Stimulated activated CD8-positive, alpha-beta memory T cell treated with anti-CD3 and anti-CD28 coated beads, Interleukin-4, amount 100 ng/mL, for 1 hour (primary cell): ENCODE data around the gene NIN.
A peak's percentile ranks its signal among the peaks of the same experiment; 100 is the strongest.

Experiments used
- DNase-seq, 2 donors: peaks; one replicate each; pipeline ENCODE4 v3.0.0-alpha.2; 2020; ENCODE audit warnings: low read depth in 2 of 2, low spot score in 1 of 2

NIN gene

DNA sequence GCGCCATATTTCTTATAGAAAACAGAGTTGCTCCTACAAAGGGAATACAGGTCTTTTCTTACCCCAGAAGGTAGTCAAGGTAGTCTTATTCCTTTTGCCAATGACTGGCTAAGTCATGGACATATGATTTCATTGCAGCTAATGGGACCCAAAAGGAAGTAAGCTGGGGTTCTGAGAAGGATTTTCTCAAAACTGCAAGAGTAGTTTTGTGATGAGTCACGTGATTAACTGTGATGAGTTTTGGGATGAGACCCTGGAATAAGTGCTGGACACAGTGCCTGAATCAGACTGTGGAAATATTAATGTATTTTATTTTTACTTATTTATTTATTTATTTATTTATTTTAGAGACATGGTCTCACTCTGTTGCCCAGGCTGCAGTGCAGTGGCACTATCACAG, 13.4 kb upstream of the NIN start:
- no peak for DNase-seq

DNA sequence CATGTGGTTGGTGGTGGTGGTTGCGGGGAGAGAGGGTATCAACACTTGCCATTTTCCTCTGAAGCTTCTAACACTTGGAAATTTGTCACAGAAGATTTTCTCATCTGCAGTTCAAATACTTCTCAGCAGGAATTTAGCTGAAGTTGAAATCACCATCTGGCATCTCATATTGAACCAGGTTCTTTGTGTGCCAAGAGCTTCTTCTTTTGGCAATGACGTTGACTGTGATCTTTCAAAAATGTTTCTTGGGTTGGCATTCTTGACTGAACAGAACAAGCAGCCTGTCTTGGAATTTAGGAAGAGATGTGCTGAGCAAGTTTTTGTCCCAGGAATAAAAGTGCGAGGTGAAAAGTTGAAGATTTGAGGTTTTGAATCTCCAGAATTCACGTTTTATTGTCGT, 8.7 kb upstream of the NIN start:
- DNase-seq, result no peak

DNA sequence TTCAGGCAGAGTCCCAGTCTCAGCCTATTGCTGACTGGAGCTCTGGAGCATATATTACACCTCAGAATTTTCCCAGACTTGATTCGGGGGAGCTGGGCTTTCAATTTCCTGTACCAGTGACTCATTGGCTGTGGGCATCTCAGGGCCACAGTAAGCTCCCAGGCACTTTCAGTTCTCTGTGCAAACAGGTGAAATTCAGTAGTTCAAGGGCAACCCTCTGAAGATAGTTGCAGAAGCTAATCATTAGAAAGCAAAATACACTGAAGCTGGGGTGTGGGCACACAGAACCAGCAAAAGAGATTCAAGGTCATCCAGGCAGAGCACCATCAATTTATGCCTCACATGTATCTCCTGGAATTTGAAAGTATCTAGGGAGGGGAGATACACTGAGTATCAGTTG, 8.1 kb upstream of the NIN start:
- no peak for DNase-seq

DNA sequence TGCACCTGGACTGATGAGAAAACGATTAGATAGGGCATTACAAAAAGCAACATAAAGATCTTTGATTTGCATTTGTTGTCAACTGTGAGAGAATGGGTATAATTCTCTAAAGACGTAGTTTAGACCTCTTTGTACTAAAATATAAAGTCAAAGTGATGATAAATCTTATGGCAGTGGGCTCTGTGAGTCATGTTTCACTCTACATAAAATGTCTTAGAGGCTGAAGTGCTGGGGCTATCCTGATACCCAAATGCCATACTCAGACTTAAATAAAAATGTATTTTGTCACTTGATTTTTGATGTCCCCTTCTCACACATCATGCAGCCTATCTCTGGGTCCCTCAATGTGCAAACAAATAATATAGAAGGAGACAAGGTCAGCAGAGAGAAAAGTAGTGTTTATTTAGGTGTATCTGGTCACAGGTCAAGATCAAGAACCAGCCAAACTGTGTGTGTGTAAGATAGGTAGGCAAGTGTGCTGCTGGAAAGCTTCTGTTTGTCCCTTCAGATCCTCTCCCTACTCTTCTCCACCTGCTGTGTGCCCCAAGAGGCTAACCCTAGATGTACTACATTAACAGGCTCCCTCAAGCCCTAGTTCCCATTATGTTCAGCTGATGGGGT, 7.0 kb upstream of the NIN start:
- no peak for DNase-seq

DNA sequence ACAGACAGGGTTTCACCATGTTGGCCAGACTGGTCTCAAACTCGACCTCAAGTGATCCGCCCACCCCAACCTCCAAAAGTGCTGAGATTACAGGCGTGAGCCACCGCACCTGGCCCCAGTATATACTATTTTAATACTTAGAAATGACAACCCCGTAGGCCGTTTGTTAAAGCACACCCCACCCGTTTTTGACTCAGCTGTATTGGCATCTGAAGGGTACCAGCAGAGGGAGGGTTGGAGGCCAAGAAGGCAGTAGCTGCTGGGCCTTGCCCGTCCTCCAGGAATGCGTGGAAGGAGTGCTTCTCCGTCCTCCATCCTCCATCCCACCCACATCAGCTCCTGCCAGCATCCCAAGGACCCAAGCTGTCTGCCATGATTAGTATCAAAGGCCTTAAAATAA, 6.3 kb upstream of the NIN start:
- no peak for DNase-seq

DNA sequence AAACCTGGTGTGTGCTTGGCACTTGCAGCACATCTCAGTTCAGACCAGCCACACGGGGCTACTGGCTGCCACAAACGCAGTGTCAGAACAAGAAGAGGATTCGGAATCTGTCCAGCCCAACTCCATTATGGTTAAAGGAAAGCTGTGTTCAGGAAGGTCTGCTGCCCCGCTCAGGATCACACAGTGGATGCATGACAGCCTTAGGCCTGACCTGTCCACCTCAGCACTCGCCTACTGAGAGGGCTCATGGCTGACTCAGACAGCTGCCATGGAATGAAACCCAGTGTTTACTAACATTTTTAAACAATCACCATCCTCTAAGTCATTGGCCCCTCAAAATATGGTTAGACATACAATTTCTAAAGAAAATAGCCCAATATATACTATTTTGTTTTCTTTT, 5.6 kb upstream of the NIN start:
- DNase-seq, result no peak

DNA sequence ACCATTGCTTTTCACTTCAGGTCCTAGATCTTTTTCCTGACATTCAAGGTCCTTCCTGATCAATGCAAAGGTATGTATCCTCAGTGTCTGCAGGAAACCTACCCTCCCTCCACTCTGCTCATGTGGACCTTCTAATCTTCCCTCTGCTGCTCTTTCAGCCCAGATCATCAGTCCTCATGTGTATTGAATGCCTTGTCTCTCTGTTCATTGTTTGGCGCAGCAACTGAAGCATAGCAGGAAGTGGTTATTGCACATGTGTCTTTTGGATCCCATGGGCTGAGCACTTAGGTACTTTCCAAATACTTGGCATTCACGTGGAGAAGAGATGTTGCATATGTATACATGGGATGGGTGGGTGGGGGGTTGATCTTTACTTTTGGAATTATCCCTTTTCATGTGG, 4.3 kb upstream of the NIN start:
- no peak for DNase-seq

DNA sequence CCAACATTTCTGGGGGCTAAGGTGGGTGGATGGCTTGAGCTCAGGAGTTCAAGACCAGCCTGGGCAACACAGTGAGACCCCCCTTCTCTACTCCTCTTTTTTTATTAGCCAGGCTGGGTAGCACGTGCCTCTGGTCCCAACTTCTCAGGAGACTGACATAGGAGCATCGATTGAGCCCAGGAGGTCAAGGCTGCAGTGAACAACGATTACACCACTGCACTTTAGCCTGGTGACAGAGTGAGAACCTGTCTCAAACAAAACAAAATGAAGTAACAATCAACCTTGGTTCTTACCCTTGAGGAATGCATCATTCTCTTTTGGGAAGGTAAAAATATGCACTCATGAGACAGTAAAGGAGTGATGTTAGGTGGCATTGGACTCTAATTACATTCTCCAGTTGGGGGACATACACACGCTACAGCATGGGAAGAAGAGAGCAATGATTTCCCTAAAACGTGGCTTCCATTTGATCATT, 3.9 kb upstream of the NIN start:
- DNase-seq, result no peak

DNA sequence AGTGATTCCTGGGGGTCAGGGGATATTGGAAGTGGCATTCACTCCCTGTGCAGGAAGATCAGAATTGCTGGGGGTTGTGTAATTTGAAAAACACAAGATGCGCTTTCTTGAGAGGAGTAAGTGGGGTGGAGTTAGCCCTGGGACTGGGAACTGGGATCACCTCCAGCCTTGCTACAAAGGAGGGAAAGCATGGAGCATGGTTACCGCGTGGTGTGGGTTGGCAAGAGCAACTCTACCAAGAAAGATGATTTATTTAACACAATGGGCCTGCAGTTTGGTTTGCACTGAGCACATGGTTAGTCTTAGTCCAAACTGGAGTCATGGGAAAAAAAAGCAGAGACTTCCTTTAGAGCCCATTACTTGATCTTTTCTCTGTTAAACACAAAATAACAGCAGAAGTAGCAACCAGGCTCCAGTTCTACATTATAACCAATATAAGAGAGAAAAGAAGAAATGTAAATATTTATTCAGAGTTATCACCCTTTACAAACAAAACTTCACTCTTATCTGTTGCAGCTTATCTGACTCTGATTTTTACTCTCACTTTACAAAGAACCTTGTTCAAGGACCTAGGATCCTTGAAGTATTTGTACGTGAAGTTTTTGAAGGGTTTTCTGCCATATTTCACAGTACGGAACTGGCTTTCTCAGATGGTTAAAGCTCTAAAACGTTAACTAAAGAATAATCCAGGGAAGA, 2.1 kb upstream of the NIN start:
- no peak for DNase-seq

DNA sequence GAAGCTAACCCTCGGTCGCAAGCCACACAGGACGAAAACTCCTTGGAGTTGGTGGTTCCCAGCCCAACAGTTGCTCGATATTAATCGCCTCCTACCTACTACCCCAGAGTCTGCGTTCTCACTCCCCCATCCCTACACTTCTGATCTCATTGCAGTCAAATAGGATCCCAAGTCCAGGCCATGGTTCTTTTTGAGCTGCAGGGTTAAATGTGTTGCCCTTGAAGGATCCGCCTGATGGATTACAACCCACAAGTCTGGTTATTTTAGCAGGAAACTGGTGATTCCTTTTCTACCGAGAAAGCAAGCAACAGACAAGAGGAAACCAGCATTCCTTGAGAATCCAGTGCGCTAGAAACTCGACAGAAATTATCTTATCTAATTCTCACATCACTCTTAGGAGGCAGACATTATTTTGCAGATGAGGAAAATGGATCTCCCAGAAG, 785 bp upstream of the NIN start:
- no peak for DNase-seq

DNA sequence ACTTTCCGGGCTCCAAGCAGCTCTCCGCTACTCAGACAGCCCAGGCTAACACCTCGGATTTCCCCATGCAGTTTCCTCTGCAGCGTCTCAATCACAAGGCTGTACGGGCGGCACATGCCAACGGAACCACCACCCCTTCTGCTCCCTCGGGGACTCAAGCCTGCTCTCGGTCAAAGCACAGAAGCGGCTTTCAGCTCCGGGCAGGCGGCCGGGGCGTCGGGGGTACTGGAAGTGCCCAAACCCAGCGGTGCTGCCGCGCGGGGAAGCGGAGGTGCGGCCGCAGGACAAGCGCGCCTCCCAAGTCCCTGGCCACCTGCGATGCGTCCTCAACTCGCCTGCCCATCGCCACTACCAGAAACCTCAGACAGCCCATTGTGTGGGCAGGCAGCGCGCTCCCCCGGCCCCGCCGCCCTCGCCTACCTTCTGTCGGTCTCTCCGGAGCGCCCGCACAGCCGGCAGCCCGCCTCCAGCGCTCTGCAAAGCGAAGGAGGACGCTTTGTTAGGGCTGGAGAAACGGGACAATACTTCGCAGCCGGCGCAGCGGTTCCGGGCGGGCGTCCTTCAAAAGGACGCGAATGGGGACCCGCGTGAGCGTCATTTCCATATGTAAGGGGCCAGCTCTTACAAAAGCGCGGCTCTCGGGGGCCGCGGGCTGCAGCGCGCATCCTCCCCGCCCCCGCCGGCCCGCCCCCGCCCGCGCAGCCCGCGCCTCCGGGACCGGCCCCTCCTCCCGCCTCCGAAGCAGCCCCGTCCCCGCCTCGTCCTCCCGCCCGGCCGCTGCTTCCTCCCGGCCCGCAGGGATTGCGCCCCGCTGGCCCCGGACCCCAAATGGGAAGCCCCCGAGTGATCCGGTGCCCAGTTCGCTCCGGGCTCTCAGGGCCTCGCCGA, 674 bp downstream of the NIN start:
- peak; percentile 32 to 37 for DNase-seq

DNA sequence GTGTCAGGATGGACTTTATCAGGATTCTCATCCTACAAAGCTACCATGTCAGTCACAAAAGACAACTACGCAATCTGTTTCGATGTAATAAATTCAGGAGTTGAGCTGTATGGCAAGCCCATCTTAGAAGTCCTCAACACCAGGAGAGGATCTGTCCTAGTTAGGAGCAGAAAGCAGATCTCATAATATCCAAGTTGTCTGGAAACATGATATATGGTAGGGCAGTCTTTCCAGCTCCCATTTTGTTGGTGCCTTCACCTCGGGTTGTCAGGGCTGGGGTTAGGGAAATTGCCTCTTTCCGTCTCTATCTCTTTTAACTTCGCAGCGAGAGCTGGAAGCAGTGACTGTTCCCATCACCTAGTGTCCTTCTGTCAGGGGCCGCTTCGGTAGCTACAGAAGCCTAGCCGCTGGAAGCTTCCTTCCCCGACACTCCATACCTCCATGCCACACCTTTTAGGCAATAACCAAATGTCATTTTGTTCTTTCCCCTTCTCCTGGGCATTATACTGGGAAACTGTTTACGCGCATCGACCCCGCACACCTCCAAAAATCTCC, 1.4 kb downstream of the NIN start:
- DNase-seq, result no peak

DNA sequence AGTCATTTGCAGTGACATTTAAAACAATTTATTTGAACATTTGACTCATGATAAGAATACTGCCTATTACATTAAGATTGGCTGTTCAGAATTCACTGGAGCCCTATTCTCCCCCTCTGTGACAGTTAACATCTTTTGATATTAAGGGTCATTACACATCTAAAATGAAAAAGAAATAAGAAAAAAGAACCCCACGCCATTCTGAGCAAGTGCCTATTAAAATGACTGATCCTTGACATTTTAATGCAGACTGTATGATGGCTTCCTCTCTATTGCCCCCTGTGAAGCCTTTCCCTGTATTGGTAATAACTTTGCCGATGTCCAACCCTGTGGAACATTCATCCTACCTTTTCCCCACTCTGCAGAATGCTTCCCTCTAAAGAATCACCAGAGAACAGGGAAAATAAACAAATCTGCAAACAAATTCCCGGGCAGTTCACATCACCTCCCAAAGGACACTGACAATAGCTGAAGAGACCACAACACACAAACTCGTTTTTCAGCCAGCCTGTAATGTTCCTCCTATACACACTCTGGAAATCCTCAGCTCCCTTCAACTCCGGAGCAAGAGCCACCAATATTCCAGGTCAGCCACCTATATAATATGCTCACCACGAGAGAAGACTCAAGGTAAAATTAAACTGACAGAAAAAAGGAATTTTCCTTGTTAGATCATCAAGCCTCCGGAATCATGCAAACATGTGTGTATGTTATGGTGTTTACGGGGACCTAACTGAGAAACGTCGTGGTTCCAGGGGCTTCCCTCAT, 2.1 kb downstream of the NIN start:
- DNase-seq, result no peak

DNA sequence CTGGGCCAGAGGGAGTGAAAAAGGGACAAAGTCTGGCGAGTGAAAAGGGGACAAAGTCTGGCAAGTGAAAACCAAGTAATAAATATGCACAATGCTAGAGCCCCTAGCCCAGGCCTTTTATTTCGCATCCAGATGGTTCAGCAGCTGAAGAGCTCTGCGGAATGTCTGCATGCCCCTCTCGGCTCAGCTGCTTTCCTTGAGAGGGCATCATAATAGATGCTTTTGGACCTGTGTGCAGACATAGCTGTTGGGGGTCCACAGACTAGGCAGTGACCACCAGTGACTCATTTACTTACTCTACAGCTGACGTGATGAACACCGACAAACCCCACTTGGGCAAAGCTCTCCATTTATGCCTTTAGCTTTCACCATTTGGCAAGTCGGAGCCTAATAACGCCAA, 4.3 kb downstream of the NIN start:
- no peak for DNase-seq

DNA sequence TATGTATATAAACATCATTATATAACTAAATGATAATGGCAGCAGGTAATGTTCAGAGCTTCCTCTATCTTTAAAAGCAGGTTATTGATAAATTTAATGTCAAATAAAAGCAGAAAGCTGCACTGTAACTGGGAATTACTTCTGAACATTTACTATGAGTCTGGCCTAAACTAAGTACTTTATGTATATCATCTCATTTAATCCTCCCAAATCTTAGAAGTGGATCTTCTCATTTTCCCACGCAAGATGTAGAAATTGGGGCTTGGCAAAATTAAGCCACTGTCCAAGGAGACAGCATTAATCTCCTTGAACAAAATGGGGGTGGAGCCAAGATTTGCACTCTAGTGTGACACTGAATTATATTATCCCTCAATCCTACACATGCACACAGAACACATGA, 5.7 kb downstream of the NIN start:
- no peak for DNase-seq

DNA sequence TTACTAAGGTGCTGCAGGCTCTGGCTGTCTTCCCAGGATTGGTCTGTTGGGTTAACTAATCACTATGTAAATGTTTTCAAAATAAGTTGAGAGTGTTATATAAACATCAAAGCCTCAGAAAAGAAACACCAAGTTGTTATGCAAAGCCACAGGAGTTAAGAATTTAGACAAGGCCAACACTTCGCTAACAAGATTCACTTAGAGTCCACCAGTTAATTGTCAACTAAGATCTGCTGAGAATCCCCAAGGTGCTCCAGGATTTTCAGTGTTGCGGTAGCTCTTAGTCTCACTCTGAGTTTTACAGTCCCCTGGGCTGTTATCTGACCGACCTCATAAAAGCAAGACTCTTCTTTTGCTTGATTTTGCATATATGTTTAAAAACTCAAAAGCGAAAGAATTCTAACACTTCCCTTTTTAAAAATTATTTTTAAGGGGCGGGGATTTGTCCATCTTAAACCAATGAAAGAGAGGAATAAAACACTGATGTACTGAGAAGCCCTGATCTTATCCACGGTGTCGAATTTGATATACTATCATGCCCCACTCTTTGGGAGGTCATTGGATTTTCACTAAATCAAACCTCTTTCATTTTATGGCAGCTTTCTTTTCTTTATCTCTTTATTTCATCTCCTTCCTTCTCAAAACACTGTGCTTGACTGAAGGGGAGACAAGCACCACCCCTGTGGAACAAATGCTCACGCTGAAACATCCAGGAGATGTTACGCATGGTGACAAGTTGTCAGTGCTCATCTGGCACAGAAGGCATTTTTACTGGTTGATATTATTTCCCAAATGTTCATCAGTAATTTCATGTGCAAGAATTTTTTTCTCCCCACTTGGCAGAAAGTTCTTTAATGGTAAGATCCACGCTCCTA, 7.0 kb downstream of the NIN start:
- no peak for DNase-seq

DNA sequence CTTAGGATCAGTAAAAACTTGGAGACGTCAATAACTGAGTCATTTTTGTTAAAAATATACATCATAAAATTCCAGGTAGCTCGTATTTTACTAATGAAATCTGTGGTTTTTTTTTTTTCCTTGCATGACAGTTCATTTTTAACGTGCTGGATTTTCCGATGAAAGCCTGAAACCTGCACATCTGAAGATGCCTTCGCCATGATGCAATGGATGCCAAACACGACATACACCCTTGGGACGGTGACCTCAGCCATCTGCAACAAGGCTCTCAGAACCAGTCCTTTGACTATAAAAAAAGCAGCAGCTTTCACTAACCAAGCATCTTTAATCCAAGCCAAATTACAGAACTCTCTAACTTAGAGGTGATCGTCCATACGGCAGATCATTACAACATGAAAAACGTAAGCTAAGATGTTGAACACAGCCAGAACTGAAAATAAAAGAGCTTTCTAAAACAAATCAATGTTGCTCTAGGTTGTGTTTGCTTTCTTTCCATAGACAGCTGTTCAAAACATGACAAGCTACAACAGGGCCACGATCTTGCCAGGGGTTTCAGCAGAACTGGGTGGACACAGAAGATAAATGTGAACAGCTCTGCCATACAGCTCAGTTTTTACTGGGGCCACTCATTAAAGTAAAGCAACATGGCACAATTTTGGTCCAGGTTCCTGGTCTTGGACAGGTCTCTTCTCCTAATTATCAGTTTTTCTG, 7.8 kb downstream of the NIN start:
- DNase-seq, result no peak

DNA sequence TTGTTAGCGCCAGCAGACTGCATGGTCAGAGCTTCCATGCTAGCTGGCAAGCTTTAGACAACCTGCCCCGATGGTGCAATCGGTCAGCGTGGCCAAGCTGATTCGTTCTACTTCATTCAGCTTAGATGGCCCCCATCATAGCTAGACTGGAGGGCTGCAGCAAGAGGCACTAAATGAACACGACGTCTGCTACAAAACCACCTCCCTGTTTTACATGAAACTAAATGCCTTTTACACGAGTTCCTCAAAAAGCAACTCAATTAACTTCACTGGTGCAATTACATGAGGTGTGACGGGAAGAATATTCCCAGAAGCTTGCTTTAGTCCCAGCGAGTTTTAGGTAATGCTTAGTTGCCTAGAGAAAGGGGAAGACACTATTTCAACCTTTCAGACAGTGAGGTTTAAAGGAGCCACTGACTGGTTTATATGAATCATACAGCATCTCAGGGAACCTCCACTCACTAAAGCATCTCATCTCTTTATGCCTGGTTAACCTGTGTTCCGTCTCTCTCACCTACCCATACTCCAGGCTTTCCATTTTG, 8.4 kb downstream of the NIN start:
- no peak for DNase-seq
